Colonic mucosa (tissue), 4 donors: Measurements from ENCODE around the gene FARP2. TPM values are rescaled to one million over a fixed set of nuclear protein-coding genes. Genes with fewer than 3 reads are reported as not detected.
"Not testable (repeated sequence)": the region's sequence is repeated elsewhere in the genome, so short reads cannot be mapped to it uniquely, and the experiment has no call there.

Source experiments
- DNase-seq: peaks from one replicate; pipeline ENCODE4 v3.0.0-alpha.2; 2020
- H3K27ac ChIP-seq: fragments of 200-600 bp; one replicate; pipeline ENCODE4 v1.8.0; 2021
- H3K27me3 ChIP-seq: fragments of 200-600 bp; one replicate; pipeline ENCODE4 v1.8.0; 2021
- H3K36me3 ChIP-seq: fragments of 200-600 bp; one replicate; pipeline ENCODE4 v1.8.0; 2021
- H3K4me1 ChIP-seq: fragments of 200-600 bp; one replicate; pipeline ENCODE4 v1.8.0; 2021; ENCODE audit warnings: mild to moderate bottlenecking
- H3K4me3 ChIP-seq: fragments of 200-600 bp; one replicate; pipeline ENCODE4 v1.8.0; 2021
- H3K9ac ChIP-seq, 2 donors: one replicate each; pipeline ENCODE4 v1.7.0; 2013; ENCODE audit warnings: control low read depth in 2 of 2, low read depth in 2 of 2, low read length in 2 of 2
- H3K9me3 ChIP-seq: fragments of 200-600 bp; one replicate; pipeline ENCODE4 v1.8.0; 2021
- intact Hi-C: fragments of 100-400 bp; cut with DNase I; formaldehyde crosslinking; loops from one replicate; pipeline ENCODE4 v1.14.1; 2022
- total RNA-seq, 2 donors: library from RNA; stranded (reverse); fragmentation: NEBNext Ultra II Directional in 1 of 2; extraction: Animal tissue kit (Norgen Biotek cat#: 25700) in 1 of 2; gene quantifications; one replicate each; pipeline ENCODE4 v1.2.1, GENCODE V29; 2021
- TF ChIP-seq, protein P1 (sequence below): fragments of 200-600 bp; IDR thresholded peaks from one replicate; pipeline ENCODE4 v1.8.0; 2022; ENCODE audit warnings: antibody characterized with exemption, mild to moderate bottlenecking
- donor health status: healthy.
- donor health status: DM: no; HTN: no; CAD: no.
- donor health status: DM: no; HTN: no; CAD: no.

The FARP2 gene
- total RNA-seq, 2 donors from 2014 or later, result 107 to 122 TPM

DNA sequence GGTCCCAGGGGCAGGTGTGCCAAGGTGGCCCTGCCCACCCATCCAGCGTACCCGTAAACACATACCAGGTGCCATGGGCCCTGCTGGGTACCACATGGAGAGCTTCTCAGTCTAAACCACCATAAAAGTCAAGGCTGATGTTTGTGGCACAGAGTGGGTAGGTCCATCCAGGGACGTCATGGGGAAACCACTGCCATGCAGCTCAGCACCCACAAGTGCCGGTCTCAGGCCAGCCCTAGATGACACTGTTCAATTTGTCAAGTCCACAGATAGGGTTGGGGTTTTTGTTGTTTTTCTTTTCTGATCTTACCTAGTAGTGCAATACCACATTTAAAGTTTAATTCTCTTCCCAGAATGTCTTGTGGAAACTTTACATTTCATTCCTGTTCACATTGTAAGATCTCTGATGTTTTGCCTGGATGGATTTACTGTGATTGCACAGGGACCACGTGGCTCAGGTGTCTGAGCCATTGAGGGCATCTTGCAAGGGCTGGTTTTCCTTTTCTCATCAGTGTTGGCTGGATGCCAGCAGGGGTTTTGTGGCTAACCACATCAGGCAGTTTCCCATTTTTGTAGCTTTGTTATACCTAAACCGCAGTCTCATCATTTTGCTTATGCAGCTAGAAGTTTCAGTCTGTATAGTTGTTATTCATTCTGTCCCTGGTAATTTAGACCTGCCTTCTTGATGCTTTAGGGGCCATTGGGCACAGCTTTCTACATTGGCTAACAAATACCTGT is 87.6 kb downstream of the FARP2 start:
- TF ChIP-seq, protein P1, sequence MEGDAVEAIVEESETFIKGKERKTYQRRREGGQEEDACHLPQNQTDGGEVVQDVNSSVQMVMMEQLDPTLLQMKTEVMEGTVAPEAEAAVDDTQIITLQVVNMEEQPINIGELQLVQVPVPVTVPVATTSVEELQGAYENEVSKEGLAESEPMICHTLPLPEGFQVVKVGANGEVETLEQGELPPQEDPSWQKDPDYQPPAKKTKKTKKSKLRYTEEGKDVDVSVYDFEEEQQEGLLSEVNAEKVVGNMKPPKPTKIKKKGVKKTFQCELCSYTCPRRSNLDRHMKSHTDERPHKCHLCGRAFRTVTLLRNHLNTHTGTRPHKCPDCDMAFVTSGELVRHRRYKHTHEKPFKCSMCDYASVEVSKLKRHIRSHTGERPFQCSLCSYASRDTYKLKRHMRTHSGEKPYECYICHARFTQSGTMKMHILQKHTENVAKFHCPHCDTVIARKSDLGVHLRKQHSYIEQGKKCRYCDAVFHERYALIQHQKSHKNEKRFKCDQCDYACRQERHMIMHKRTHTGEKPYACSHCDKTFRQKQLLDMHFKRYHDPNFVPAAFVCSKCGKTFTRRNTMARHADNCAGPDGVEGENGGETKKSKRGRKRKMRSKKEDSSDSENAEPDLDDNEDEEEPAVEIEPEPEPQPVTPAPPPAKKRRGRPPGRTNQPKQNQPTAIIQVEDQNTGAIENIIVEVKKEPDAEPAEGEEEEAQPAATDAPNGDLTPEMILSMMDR, result no peak
- Histone ChIP-seq H3K36me3 (no peaks in the 10 kb centered on the region), H3K4me1 (no peaks in the 10 kb centered on the region), H3K4me3 (no peak overlapping the region), H3K9me3 (no peaks in the 10 kb centered on the region), H3K27me3 (no peaks in the 10 kb centered on the region), H3K9ac (no peak overlapping the region), H3K27ac (no peak overlapping the region)
- intact Hi-C loops, result no loop called here
- peak; percentile 54 for DNase-seq

DNA sequence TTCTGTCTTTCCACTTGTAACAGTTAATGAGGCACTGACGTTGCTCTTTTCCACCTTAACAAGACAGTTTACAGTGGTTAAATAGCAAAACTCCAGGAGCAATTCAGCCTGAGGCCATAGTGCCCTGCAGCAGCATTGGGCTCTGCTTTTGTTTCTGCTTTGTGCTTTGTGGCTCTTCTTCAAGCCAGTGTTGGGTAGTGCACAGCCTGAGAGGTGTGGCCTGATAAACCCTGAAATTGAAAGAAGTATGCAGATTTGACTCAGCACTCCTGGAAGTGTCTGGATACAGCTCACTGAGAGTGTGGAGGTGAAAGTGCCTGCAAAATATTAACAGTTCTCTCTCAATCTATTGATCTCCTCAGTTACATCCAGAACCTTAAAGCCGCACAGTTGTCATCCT is 89.3 kb downstream of the FARP2 start:
- intact Hi-C loops, result no loop called here
- TF ChIP-seq, protein P1, result no peak
- no peak for DNase-seq
- H3K27ac ChIP-seq, result no peak overlapping the region
- H3K4me1 ChIP-seq, result no peaks in the 10 kb centered on the region
- no peak overlapping the region for H3K4me3 ChIP-seq
- no peaks in the 10 kb centered on the region for H3K27me3 ChIP-seq
- no peak overlapping the region for H3K9ac ChIP-seq
- H3K36me3 ChIP-seq, result no peaks in the 10 kb centered on the region
- H3K9me3 ChIP-seq, result no peaks in the 10 kb centered on the region

DNA sequence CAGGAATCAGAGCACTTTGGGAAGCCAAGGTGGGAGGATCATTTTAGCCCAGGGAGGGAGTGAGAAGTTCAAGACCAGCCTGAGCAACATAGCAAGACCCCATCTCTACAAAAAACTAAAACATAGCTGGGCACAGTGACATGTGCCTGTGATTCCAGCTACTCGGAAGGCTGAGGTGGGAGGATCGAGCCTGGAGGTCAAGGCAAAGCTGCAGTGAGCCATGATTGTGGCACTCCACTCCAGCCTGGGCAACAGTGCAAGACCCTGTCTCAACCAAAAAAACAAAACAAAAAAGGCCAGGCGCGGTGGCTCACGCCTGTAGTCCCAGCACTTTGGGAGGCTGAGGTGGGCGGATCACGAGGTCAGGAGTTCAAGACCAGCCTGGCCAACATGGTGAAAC is 94.0 kb downstream of the FARP2 start:
- H3K9me3 ChIP-seq, intact Hi-C loops, H3K36me3 ChIP-seq, H3K4me1 ChIP-seq, DNase-seq, H3K9ac ChIP-seq, H3K4me3 ChIP-seq, H3K27ac ChIP-seq, H3K27me3 ChIP-seq: not testable (repeated sequence)

DNA sequence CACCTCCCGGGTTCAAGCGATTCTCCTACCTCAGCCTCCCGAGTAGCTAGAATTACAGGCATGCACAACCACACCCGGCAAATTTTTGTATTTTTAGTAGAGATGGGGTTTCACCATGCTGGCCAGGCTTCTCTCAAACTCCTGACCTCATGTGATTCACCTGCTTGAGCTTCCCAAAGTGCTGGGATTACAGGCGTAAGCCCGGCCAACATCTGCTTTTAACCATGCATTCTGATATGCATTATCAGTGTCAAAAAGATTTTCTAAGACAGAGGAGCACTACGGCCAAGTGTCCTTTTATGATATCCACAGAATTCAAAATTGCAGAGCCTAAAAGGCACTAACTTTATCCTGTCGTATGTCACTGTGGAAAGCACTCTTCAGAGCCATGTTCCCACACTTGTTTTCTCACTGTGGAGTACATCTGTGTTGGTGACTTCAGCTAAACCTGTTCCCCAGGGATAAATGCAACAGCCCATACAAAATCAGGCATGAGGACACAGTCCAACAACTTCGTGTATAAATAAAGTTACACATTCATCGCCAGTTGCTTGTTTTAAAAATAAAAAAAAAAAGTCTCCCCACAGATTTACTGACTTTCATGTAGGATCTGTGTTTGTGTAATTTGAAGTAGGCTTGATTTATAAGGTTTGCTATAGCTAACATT is 95.9 kb downstream of the FARP2 start:
- Histone ChIP-seq H3K4me3 (no peak overlapping the region), H3K4me1 (no peaks in the 10 kb centered on the region), H3K36me3 (no peaks in the 10 kb centered on the region), H3K27ac (no peak overlapping the region), H3K27me3 (no peaks in the 10 kb centered on the region), H3K9me3 (no peaks in the 10 kb centered on the region), H3K9ac (no peak overlapping the region)
- TF ChIP-seq, protein P1, result no peak
- no peak for DNase-seq
- intact Hi-C loops, result no loop called here

DNA sequence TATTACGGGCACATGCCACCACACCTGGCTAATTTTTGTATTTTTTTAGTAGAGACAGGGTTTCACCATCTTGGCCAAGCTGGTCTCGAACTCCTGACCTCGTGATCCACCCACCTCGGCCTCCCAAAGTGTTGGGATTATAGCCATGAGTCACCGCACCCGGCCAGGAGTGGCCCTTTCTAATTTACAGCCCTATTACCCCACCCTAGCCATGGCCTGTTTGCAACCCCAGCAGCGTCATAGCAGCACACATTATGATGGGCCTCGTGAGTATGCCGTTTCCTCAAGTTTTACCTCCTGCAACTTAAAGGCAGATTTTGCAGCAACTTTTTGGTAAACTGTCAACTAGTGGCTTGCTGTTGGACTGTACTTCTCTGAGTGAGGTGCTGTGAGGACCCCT is 97.8 kb downstream of the FARP2 start:
- H3K36me3 ChIP-seq, H3K9ac ChIP-seq, H3K4me3 ChIP-seq, H3K9me3 ChIP-seq, H3K27ac ChIP-seq, DNase-seq, intact Hi-C loops, H3K4me1 ChIP-seq, H3K27me3 ChIP-seq: not testable (repeated sequence)

DNA sequence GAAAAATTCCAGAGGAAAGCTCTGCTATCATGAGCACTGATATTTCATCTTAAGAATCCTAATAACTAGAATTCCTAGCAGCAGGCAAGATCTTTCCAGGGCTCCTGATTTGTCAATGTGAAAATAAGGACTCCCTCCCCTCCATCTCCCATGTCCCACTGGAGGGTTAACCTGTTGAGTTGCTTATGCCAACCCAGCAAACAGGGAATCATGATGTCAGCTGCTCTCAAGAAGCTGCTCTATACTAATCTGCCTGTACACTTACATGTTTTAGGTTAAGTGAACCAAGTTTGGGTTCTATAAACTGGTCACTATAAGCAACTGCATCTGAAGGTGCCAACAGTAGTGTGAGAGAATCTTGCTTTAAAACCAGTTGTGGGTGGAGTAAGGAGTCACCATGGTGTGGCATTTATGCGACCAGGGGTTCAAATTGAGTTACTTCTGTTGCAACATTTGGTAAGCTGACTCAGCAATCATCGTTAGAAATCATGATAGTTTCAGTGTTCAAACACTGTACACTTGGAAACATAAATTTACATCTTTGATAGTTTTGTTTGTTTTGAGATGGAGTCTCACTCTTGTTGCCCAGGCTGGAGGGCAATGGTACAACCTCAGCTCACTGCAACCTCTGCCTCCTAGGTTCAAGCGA is 98.9 kb downstream of the FARP2 start:
- H3K27ac ChIP-seq, result no peak overlapping the region
- no peaks in the 10 kb centered on the region for H3K4me1 ChIP-seq
- DNase-seq, result no peak
- no peaks in the 10 kb centered on the region for H3K36me3 ChIP-seq
- no peaks in the 10 kb centered on the region for H3K9me3 ChIP-seq
- no peak overlapping the region for H3K9ac ChIP-seq
- TF ChIP-seq, protein P1, result no peak
- H3K27me3 ChIP-seq, result no peaks in the 10 kb centered on the region
- H3K4me3 ChIP-seq, result no peak overlapping the region
- intact Hi-C loops, result no loop called here
